Measurements from ENCODE around the gene IL1RAPL2. TPM values are rescaled to one million over a fixed set of nuclear protein-coding genes. Genes with fewer than 3 reads are reported as not detected.

IL1RAPL2 gene
- total and polyA plus RNA-seq, 2 donors (not counting 1 experiment from before 2014, with no cell fraction given), result not detected

DNA sequence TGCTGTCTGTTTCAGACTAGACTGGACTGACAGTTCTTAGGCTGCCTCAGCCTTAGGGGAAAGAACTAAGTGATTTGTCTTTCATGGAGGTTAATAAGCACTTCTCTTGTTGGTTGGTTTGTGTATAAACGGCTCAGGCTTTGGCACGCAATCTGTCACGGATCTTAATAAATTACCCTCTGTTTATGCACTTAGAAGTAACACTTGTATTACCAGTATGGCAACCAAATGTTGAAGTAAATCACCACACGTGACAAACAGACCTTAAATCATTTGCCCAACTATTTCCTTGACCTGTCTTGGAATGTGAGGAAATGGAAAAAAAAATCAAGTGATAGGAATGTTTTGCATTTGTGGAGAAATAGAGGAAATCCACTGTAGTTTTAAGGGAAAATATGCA is 584.6 kb downstream of the IL1RAPL2 start:
- no peaks in the 10 kb centered on the region for H3K4me1 ChIP-seq (ENCODE audit: control insufficient read depth in 2 of 2, insufficient read depth in 2 of 2, low read length in 2 of 2)
- H3K4me3 ChIP-seq (ENCODE audit: control extremely low read depth in 1 of 5, extremely low read depth in 1 of 5, insufficient read depth in 1 of 5, low read depth in 2 of 5, low read length in 4 of 5), result no peak overlapping the region
- ChIA-PET POLR2A (no interaction called here), CTCF (no interaction called here)
- no peak for TF ChIP-seq EZH2 (IDR thresholded peaks at IDR 0.05; ENCODE audit: borderline replicate concordance, insufficient read depth, low read depth, low read length, poor library complexity, severe bottlenecking)
- no peak for TF ChIP-seq CTCF (IDR thresholded peaks at IDR 0.05)
- no peak overlapping the region for H3K4me2 ChIP-seq (replicated peaks; ENCODE audit: low read depth, low read length, poor library complexity, severe bottlenecking)
- DNase-seq (no peak), ATAC-seq (ENCODE audit: low read depth) (no peak)
- H3K36me3 ChIP-seq (replicated peaks in 1 of 2; ENCODE audit: control extremely low read depth in 1 of 2, control insufficient read depth in 1 of 2, extremely low read depth in 1 of 2, insufficient read depth in 2 of 2, low read length in 1 of 2), result no peaks in the 10 kb centered on the region
- Mint-ChIP-seq H3K4me3 (no peak overlapping the region), H3K27me3 (no peaks in the 10 kb centered on the region), H3K4me1 (no peaks in the 10 kb centered on the region), H3K9me3 (ENCODE audit: insufficient read depth) (no peaks in the 10 kb centered on the region), H3K27ac (no peak overlapping the region)
- intact Hi-C loops (cut with micrococcal nuclease), result no loop called here
- no peaks in the 10 kb centered on the region for H3K79me2 ChIP-seq (ENCODE audit: control insufficient read depth, insufficient read depth, low read length)
- no peaks in the 10 kb centered on the region for H4K20me1 ChIP-seq (ENCODE audit: control insufficient read depth, insufficient read depth, low read length, poor library complexity, severe bottlenecking)
- no CpG with 5 or more reads among the region's 4 CpGs for WGBS (ENCODE audit: insufficient coverage)
- H2AFZ ChIP-seq (ENCODE audit: insufficient read depth, low read depth, low read length, poor library complexity, severe bottlenecking), result no peak overlapping the region
- H3K27me3 ChIP-seq (replicated peaks in 1 of 4; ENCODE audit: control extremely low read depth in 1 of 4, control insufficient read depth in 3 of 4, insufficient read depth in 4 of 4, low read length in 3 of 4), result no peaks in the 10 kb centered on the region
- H3K9me3 ChIP-seq (ENCODE audit: control extremely low read depth in 1 of 3, control insufficient read depth in 2 of 3, insufficient read depth in 1 of 3, low read length in 2 of 3), result no peaks in the 10 kb centered on the region
- H3K27ac ChIP-seq (ENCODE audit: low read length in 2 of 2), result no peak overlapping the region
- no peak overlapping the region for H3K9ac ChIP-seq (ENCODE audit: low read length)

GRCh38 chrX:105167233-105167632 is 601.2 kb downstream of the IL1RAPL2 start:
- WGBS (ENCODE audit: insufficient coverage), result no CpG with 5 or more reads among the region's 3 CpGs
- TF ChIP-seq CTCF (IDR thresholded peaks at IDR 0.05), result no peak
- no peak for TF ChIP-seq EZH2 (IDR thresholded peaks at IDR 0.05; ENCODE audit: borderline replicate concordance, insufficient read depth, low read depth, low read length, poor library complexity, severe bottlenecking)
- Histone ChIP-seq H3K27me3 (replicated peaks in 1 of 4; ENCODE audit: control extremely low read depth in 1 of 4, control insufficient read depth in 3 of 4, insufficient read depth in 4 of 4, low read length in 3 of 4) (no peaks in the 10 kb centered on the region), H4K20me1 (ENCODE audit: control insufficient read depth, insufficient read depth, low read length, poor library complexity, severe bottlenecking) (no peaks in the 10 kb centered on the region), H3K4me3 (ENCODE audit: control extremely low read depth in 1 of 5, extremely low read depth in 1 of 5, insufficient read depth in 1 of 5, low read depth in 2 of 5, low read length in 4 of 5) (no peak overlapping the region), H2AFZ (ENCODE audit: insufficient read depth, low read depth, low read length, poor library complexity, severe bottlenecking) (no peak overlapping the region), H3K4me1 (ENCODE audit: control insufficient read depth in 2 of 2, insufficient read depth in 2 of 2, low read length in 2 of 2) (no peaks in the 10 kb centered on the region), H3K4me2 (replicated peaks; ENCODE audit: low read depth, low read length, poor library complexity, severe bottlenecking) (no peak overlapping the region), H3K9ac (ENCODE audit: low read length) (no peak overlapping the region), H3K79me2 (ENCODE audit: control insufficient read depth, insufficient read depth, low read length) (no peaks in the 10 kb centered on the region), H3K36me3 (replicated peaks in 1 of 2; ENCODE audit: control extremely low read depth in 1 of 2, control insufficient read depth in 1 of 2, extremely low read depth in 1 of 2, insufficient read depth in 2 of 2, low read length in 1 of 2) (no peaks in the 10 kb centered on the region), H3K27ac (ENCODE audit: low read length in 2 of 2) (no peak overlapping the region), H3K9me3 (ENCODE audit: control extremely low read depth in 1 of 3, control insufficient read depth in 2 of 3, insufficient read depth in 1 of 3, low read length in 2 of 3) (no peaks in the 10 kb centered on the region)
- intact Hi-C loops (cut with micrococcal nuclease), result no loop called here
- no peaks in the 10 kb centered on the region for H3K27me3 Mint-ChIP-seq
- H3K4me3 Mint-ChIP-seq, result no peak overlapping the region
- no peaks in the 10 kb centered on the region for H3K4me1 Mint-ChIP-seq
- POLR2A ChIA-PET, result no interaction called here
- CTCF ChIA-PET, result no interaction called here
- H3K27ac Mint-ChIP-seq, result no peak overlapping the region
- H3K9me3 Mint-ChIP-seq (ENCODE audit: insufficient read depth), result no peaks in the 10 kb centered on the region
- DNase-seq, result no peak
- no peak for ATAC-seq (ENCODE audit: low read depth)

Data from B cell (primary cell).